Neural cell (in vitro differentiated cells): ENCODE results near the gene DPYD. TPM values are rescaled to one million over a fixed set of nuclear protein-coding genes. Genes with fewer than 3 reads are reported as not detected.
"Not testable (repeated sequence)": the region's sequence is repeated elsewhere in the genome, so short reads cannot be mapped to it uniquely, and the experiment has no call there.

ENCODE experiments used
- H2AFZ ChIP-seq: fragments of 200-600, 300-800 bp; sonication (generic), shearing (Covaris generic); 2 replicates; pipeline ENCODE4 v1.6.0; 2014; ENCODE audit warnings: low read depth, mild to moderate bottlenecking, antibody characterized with exemption, low read length, moderate library complexity
- H3F3A ChIP-seq: fragments of 200-600 bp; shearing (Covaris generic); 2 replicates; pipeline ENCODE4 v1.6.1; 2016; ENCODE audit warnings: mild to moderate bottlenecking, moderate library complexity, mixed read lengths, antibody characterized with exemption, low read length; ENCODE audit not compliant: insufficient read depth, poor library complexity, severe bottlenecking
- H3K27ac ChIP-seq: fragments of 200-600, 300-800 bp; sonication (generic), shearing (Covaris generic); 2 replicates; pipeline ENCODE4 v1.5.1; 2014; ENCODE audit warnings: mild to moderate bottlenecking, low read length, moderate library complexity
- H3K27me3 ChIP-seq: fragments of 300-800, 200-600 bp; sonication (generic), shearing (Covaris generic); 2 replicates; pipeline ENCODE4 v1.6.0; 2014; ENCODE audit warnings: mild to moderate bottlenecking, low read depth, low read length, moderate library complexity; ENCODE audit not compliant: insufficient read depth
- H3K36me3 ChIP-seq: fragments of 300-800, 200-600 bp; sonication (generic), shearing (Covaris generic); 2 replicates; pipeline ENCODE4 v1.5.1; 2014; ENCODE audit warnings: mild to moderate bottlenecking, antibody characterized with exemption, low read length, moderate library complexity; ENCODE audit not compliant: insufficient read depth
- H3K4me2 ChIP-seq: fragments of 300-800, 200-600 bp; sonication (generic), shearing (Covaris generic); 2 replicates; pipeline ENCODE4 v1.6.0; 2014; ENCODE audit warnings: mild to moderate bottlenecking, low read length
- H3K4me3 ChIP-seq: fragments of 300-800, 200-600 bp; sonication (generic), shearing (Covaris generic); 2 replicates; pipeline ENCODE4 v1.5.1; 2014; ENCODE audit warnings: mild to moderate bottlenecking, low read length, moderate library complexity
- H3K79me2 ChIP-seq: fragments of 200-600 bp; shearing (Covaris generic); replicated peaks from 2 replicates; pipeline ENCODE4 v1.6.0; 2014; ENCODE audit warnings: mild to moderate bottlenecking, low read length, moderate library complexity; ENCODE audit not compliant: insufficient read depth
- H3K9ac ChIP-seq: fragments of 300-800, 200-600 bp; sonication (generic), shearing (Covaris generic); 2 replicates; pipeline ENCODE4 v1.6.1; 2016; ENCODE audit warnings: mild to moderate bottlenecking, low read length, mixed read lengths
- H3K9me2 ChIP-seq: fragments of 200-600 bp; shearing (Covaris generic); 2 replicates; pipeline ENCODE4 v1.6.1; 2016; ENCODE audit warnings: mild to moderate bottlenecking, low read length, mixed read lengths; ENCODE audit not compliant: insufficient read depth
- H3K9me3 ChIP-seq: fragments of 200-600, 300-800 bp; sonication (generic), shearing (Covaris generic); 2 replicates; pipeline ENCODE4 v1.6.1; 2016; ENCODE audit warnings: mild to moderate bottlenecking, mixed run types, low read length, moderate library complexity, mixed read lengths
- H4K20me1 ChIP-seq: fragments of 200-600 bp; shearing (Covaris generic); 2 replicates; pipeline ENCODE4 v1.6.1; 2016; ENCODE audit warnings: mild to moderate bottlenecking, mixed run types; ENCODE audit not compliant: insufficient read depth
- CTCF ChIP-seq: fragments of 450-650 bp; IDR thresholded peaks from 2 replicates; pipeline ENCODE4 v1.5.1; 2014; ENCODE audit warnings: antibody characterized with exemption, mild to moderate bottlenecking, moderate library complexity; ENCODE audit not compliant: poor library complexity, severe bottlenecking
- EP300 ChIP-seq: fragments of 450-650 bp; conservative IDR thresholded peaks from 2 replicates; pipeline ENCODE4 v1.6.1; 2014; ENCODE audit warnings: antibody characterized with exemption, mild to moderate bottlenecking, moderate library complexity; ENCODE audit not compliant: poor library complexity, severe bottlenecking
- EZH2 ChIP-seq: fragments of 200-600, 300-800 bp; shearing (Covaris generic), sonication (generic); IDR thresholded peaks from 2 replicates; pipeline ENCODE4 v1.6.1; 2014; ENCODE audit warnings: antibody characterized with exemption, low read length, borderline replicate concordance, mild to moderate bottlenecking; ENCODE audit not compliant: insufficient read depth, poor library complexity, severe bottlenecking
- MXI1 ChIP-seq: fragments of 450-650 bp; conservative IDR thresholded peaks from 2 replicates; pipeline ENCODE4 v1.6.1; 2014; ENCODE audit warnings: antibody characterized with exemption, mild to moderate bottlenecking; ENCODE audit not compliant: poor library complexity, severe bottlenecking
- POLR2AphosphoS5 ChIP-seq: IDR thresholded peaks from 2 replicates; pipeline ENCODE4 v1.6.1; 2012
- RAD21 ChIP-seq: fragments of 450-650 bp; conservative IDR thresholded peaks from 2 replicates; pipeline ENCODE4 v1.6.1; 2014; ENCODE audit warnings: antibody characterized with exemption, mild to moderate bottlenecking, moderate library complexity
- REST ChIP-seq: IDR thresholded peaks from 2 replicates; pipeline ENCODE4 v1.6.1; 2012; ENCODE audit warnings: borderline replicate concordance
- SMC3 ChIP-seq: fragments of 450-650 bp; conservative IDR thresholded peaks from 2 replicates; pipeline ENCODE4 v1.6.1; 2014; ENCODE audit warnings: antibody characterized with exemption, mild to moderate bottlenecking, moderate library complexity; ENCODE audit not compliant: poor library complexity
- TAF1 ChIP-seq: IDR thresholded peaks from 2 replicates; pipeline ENCODE4 v1.6.1; 2012; ENCODE audit warnings: low read depth
- polyA plus RNA-seq: library from polyadenylated mRNA; depleted of rRNA; stranded (reverse); fragments of >200 nt; gene quantifications from 2 replicates; pipeline ENCODE4 v1.2.3, GENCODE V29; 2014

DPYD gene
- polyA plus RNA-seq, 1 donor from 2014 or later, result 6.7 TPM

- H2AFZ ChIP-seq, result no peak overlapping the region
- H3K36me3 ChIP-seq, result no peaks in the 10 kb centered on the region
- no peaks in the 10 kb centered on the region for H4K20me1 ChIP-seq
- no peaks in the 10 kb centered on the region for H3K79me2 ChIP-seq
- H3K9me3 ChIP-seq, result no peaks in the 10 kb centered on the region
- TF ChIP-seq CTCF (peak; percentile 10), EP300 (no peak)
- H3F3A ChIP-seq, result no peaks in the 10 kb centered on the region
- no peak overlapping the region for H3K27ac ChIP-seq
- no peaks in the 10 kb centered on the region for H3K27me3 ChIP-seq
- H3K9me2 ChIP-seq, result no peaks in the 10 kb centered on the region
- H3K4me3 ChIP-seq, result no peak overlapping the region
- no peak overlapping the region for H3K9ac ChIP-seq
- H3K4me2 ChIP-seq, result no peak overlapping the region
Measured at GRCh38 chr1:97243973-97244560, 676.8 kb downstream of the DPYD start.

- no peak overlapping the region for H2AFZ ChIP-seq
- no peaks in the 10 kb centered on the region for H3K36me3 ChIP-seq
- H3K4me2 ChIP-seq, result no peak overlapping the region
- H3K4me3 ChIP-seq, result no peak overlapping the region
- H3K27ac ChIP-seq, result no peak overlapping the region
- no peaks in the 10 kb centered on the region for H3F3A ChIP-seq
- no peaks in the 10 kb centered on the region for H3K9me3 ChIP-seq
- no peaks in the 10 kb centered on the region for H3K27me3 ChIP-seq
- H3K79me2 ChIP-seq, result no peaks in the 10 kb centered on the region
- TF ChIP-seq TAF1 (no peak), EP300 (no peak), EZH2 (no peak), RAD21 (no peak), CTCF (no peak), POLR2AphosphoS5 (no peak), SMC3 (no peak), REST (no peak), MXI1 (no peak)
- no peaks in the 10 kb centered on the region for H4K20me1 ChIP-seq
- H3K9me2 ChIP-seq, result no peaks in the 10 kb centered on the region
- H3K9ac ChIP-seq, result no peak overlapping the region
Measured at GRCh38 chr1:97238816-97239215, 682.0 kb downstream of the DPYD start.

GRCh38 chr1:97231354-97231753 lies 689.5 kb downstream of the DPYD start:
- not testable (repeated sequence) for H4K20me1 ChIP-seq, H3K79me2 ChIP-seq, H3K27me3 ChIP-seq, H3K4me3 ChIP-seq, H3F3A ChIP-seq, H3K9ac ChIP-seq, H3K4me2 ChIP-seq, H3K9me3 ChIP-seq, H3K36me3 ChIP-seq, H3K27ac ChIP-seq, H2AFZ ChIP-seq, H3K9me2 ChIP-seq
